Measurements from ENCODE around the gene MECP2.

The MECP2 gene

DNA sequence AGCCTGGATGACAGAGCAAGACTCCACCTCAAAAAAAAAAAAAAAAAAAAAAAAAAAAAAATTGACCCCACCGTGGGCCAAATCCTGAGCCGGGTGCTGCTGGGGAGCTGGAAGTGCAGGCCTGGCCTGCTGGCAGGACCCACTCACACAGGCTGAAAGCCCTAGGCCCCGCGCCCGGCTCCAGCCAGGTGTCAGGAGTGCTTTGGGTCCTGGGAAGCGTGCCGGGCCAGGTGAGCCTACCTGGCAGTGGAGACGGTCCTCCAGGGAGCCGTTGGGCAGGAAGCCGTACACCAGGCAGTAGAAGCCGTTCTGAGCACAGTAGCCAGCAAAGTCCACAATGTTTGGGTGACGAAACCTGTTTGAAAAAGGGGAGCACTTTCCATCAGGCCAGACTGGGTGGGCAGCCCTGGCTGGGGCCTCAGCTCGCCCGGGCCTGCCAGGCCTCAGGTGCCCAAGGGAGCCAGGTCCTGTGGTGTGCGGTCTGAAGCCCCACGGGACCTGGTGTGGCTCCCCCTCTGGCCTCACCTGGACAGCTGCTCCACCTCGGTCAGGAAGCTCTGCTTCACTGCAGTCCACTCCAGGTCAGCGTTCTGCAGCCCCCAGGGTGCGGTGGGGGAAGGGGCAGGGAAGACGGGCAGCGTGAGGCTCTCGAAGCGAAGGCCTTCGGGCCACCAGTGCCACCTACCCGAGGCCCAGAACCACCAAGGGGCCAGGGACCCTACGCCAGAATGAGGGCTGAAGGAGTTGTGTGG lies 79.6 kb downstream of the MECP2 start:
- peaks cover 3% of the 10 kb centered on the region for H3K36me3 Mint-ChIP-seq
- H3K27me3 Mint-ChIP-seq, result no peaks in the 10 kb centered on the region
- H3K4me3 Mint-ChIP-seq, result peak overlapping the region; percentile 91
- DNase-seq (ENCODE audit: low spot score in 2 of 2) (no peak), ATAC-seq (ENCODE audit: low read depth) (no peak)
- no peaks in the 10 kb centered on the region for H3K9me3 Mint-ChIP-seq
- peak overlapping the region; percentile 86 for H3K27ac Mint-ChIP-seq
- H3K4me1 Mint-ChIP-seq, result peaks cover 9% of the 10 kb centered on the region

- Mint-ChIP-seq H3K9me3 (no peaks in the 10 kb centered on the region), H3K4me1 (peaks cover 9% of the 10 kb centered on the region), H3K36me3 (peaks cover 3% of the 10 kb centered on the region), H3K4me3 (no peak overlapping the region), H3K27ac (no peak overlapping the region), H3K27me3 (no peaks in the 10 kb centered on the region)
- no peak for DNase-seq (ENCODE audit: low spot score in 2 of 2)
- ATAC-seq (ENCODE audit: low read depth), result no peak
Measured at GRCh38 chrX:154016366-154017076, 81.0 kb downstream of the MECP2 start.

- Mint-ChIP-seq H3K4me3 (peak overlapping the region; percentile 46), H3K4me1 (peaks cover 9% of the 10 kb centered on the region), H3K36me3 (peaks cover 3% of the 10 kb centered on the region), H3K27ac (no peak overlapping the region), H3K9me3 (no peaks in the 10 kb centered on the region), H3K27me3 (no peaks in the 10 kb centered on the region)
- DNase-seq (ENCODE audit: low spot score in 2 of 2) (no peak), ATAC-seq (ENCODE audit: low read depth) (no peak)
Measured at GRCh38 chrX:154015581-154016264, 81.8 kb downstream of the MECP2 start.

GRCh38 chrX:154014429-154015380 lies 82.8 kb downstream of the MECP2 start:
- Mint-ChIP-seq H3K36me3 (peaks cover 3% of the 10 kb centered on the region), H3K4me1 (peaks cover 5% of the 10 kb centered on the region), H3K4me3 (no peak overlapping the region), H3K27ac (no peak overlapping the region), H3K9me3 (no peaks in the 10 kb centered on the region), H3K27me3 (no peaks in the 10 kb centered on the region)
- no peak for DNase-seq (ENCODE audit: low spot score in 2 of 2)
- no peak for ATAC-seq (ENCODE audit: low read depth)

DNA sequence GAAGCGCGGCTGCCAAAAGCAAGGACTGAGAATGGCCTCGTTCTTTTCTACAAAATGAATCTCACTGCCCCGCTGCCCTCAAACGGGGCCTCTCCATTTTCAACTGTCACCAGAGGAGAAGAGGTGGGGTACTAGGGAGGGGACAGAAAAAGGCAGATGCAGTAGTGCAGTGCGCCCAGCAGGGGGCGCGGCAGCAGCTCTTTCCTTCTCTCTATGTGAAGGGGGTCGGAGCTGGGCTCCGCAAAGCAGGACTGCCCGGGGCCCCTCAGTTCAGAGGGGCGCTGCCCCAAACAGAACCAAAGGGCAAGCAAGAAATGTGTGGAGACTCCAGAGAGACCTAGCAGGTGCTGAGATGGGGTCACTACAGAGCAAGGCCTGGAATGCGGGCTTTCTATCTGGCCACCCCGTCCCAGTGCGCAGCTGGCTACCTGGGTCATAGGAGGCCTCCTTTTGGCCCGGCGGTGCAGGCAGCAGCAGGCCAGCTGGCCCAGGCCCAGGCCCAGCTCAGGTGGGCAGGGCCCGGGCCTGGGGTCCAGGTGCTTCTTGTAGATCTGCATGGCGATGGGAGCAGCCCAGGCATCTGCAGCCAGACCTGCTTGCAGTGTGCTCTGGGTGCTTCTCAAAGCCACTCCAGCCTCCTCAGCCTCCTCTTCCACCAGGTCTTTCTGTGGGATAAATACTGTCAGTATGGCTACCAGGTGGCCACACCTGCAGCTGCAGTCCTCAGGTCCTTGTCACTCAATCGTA lies 83.7 kb downstream of the MECP2 start:
- no peak overlapping the region for H3K4me3 Mint-ChIP-seq
- H3K27me3 Mint-ChIP-seq, result no peaks in the 10 kb centered on the region
- no peak overlapping the region for H3K27ac Mint-ChIP-seq
- peak; percentile 77 for ATAC-seq (ENCODE audit: low read depth)
- H3K36me3 Mint-ChIP-seq, result peaks cover 3% of the 10 kb centered on the region
- peak; percentile 42 to 57 for DNase-seq (ENCODE audit: low spot score in 2 of 2)
- H3K4me1 Mint-ChIP-seq, result peaks cover 5% of the 10 kb centered on the region
- no peaks in the 10 kb centered on the region for H3K9me3 Mint-ChIP-seq

DNA sequence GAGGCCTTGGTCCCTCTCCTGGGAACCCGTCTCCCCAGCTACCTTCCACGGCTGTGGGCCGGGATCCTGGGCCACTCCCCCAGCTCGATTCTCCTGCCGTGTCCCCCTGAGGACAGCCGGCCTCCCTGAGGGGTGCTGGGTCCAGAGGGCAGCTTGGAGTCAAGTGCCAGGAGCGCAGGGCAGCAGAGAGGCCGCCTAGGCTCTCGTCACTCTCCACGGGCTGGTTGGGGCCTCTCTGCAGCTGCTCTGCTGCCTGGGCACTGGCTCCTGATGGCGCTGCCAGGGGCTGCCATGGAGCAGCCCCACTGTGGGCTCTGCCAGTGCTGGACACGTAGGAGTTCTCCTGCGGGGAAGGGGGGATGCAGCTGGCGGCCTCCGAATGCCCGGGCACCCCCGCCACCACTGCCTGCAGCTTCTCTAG lies 84.5 kb downstream of the MECP2 start:
- ATAC-seq (ENCODE audit: low read depth) (no peak), DNase-seq (ENCODE audit: low spot score in 2 of 2) (no peak)
- H3K4me1 Mint-ChIP-seq, result peaks cover 9% of the 10 kb centered on the region
- no peak overlapping the region for H3K4me3 Mint-ChIP-seq
- H3K9me3 Mint-ChIP-seq, result no peaks in the 10 kb centered on the region
- no peaks in the 10 kb centered on the region for H3K27me3 Mint-ChIP-seq
- H3K27ac Mint-ChIP-seq, result no peak overlapping the region
- H3K36me3 Mint-ChIP-seq, result peaks cover 3% of the 10 kb centered on the region

DNA sequence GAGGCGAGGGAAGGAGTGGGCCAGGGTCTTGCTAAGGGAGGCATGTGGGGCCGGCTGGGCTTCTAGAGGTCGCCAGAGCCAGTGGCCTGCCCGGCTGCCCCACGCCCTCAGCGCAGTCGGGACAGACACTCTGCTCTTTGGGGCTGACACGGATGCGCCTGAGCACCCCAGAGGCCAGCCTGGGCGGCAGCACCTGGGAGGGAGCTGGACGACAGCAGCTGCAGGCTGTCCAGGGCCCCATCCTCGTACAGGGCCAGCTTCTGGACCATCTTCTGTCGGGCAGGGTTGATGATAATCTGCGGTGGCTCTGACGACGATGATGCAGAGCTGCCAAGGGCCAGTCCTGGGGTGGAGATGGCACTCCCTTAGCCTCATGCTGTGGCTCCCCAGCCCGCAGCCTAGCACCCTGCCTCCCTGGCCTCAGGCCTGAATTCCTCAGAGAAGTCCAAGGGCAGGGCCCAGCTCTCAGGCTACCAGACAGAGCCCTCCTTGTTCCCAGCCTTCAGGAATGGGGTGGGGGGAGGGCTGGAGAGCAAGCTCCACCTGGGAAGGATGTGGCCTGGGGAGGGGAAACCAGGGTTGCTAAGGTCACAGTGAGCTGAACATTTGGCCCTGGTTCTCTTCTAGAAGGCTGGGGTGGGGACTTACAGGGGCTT lies 85.1 kb downstream of the MECP2 start:
- Mint-ChIP-seq H3K4me3 (no peak overlapping the region), H3K4me1 (peaks cover 14% of the 10 kb centered on the region), H3K9me3 (no peaks in the 10 kb centered on the region), H3K36me3 (peaks cover 3% of the 10 kb centered on the region), H3K27me3 (no peaks in the 10 kb centered on the region), H3K27ac (no peak overlapping the region)
- DNase-seq (ENCODE audit: low spot score in 2 of 2) (no peak), ATAC-seq (ENCODE audit: low read depth) (no peak)

GRCh38 chrX:154011376-154012335 lies 85.9 kb downstream of the MECP2 start:
- peaks cover 3% of the 10 kb centered on the region for H3K36me3 Mint-ChIP-seq
- ATAC-seq (ENCODE audit: low read depth) (no peak), DNase-seq (ENCODE audit: low spot score in 2 of 2) (no peak)
- no peak overlapping the region for H3K4me3 Mint-ChIP-seq
- H3K27me3 Mint-ChIP-seq, result no peaks in the 10 kb centered on the region
- no peak overlapping the region for H3K27ac Mint-ChIP-seq
- peaks cover 15% of the 10 kb centered on the region for H3K4me1 Mint-ChIP-seq
- no peaks in the 10 kb centered on the region for H3K9me3 Mint-ChIP-seq

DNA sequence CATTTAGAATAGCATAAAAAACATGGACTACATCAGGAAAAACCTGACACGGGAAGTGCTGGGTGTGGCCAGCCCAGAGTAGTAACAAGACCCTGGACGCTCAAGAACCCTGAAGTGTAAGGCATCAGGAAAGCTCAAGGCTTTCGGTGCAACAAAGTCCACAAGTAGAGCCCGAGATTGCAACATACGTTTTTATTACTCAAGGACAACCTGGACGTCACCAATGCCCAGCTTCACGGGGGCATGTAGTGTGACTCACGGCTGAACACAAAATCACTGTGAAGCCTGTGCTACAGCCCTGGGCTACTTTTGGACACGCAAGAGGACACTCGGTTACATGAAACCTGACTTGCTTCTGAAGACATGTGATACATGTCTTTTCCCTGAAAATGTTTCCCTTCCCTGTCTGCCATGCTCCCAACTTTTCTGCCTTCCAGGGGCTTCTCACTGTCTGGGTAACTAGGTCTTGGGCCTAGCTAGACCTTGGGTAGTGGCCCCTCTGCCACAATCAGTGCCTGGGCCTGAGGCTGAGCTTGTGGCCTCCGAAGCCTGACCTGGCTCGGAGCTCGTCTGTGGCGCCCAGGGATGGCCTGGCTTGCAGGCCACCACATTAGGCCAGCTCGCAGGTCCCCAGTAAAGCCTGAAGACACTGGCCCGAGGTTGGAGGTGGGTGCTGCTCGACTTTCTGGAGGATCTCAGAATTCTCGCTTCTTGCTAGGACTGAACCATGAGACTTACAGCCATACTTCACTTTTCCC lies 87.0 kb downstream of the MECP2 start:
- Mint-ChIP-seq H3K27me3 (no peaks in the 10 kb centered on the region), H3K9me3 (no peaks in the 10 kb centered on the region), H3K36me3 (peaks cover 5% of the 10 kb centered on the region), H3K4me1 (peaks cover 14% of the 10 kb centered on the region), H3K4me3 (no peak overlapping the region), H3K27ac (no peak overlapping the region)
- no peak for DNase-seq (ENCODE audit: low spot score in 2 of 2)
- ATAC-seq (ENCODE audit: low read depth), result no peak

- peak overlapping the region; percentile 77 for H3K4me3 Mint-ChIP-seq
- no peak for ATAC-seq (ENCODE audit: low read depth)
- no peaks in the 10 kb centered on the region for H3K27me3 Mint-ChIP-seq
- peaks cover 23% of the 10 kb centered on the region for H3K4me1 Mint-ChIP-seq
- peak overlapping the region; percentile 95 for H3K27ac Mint-ChIP-seq
- no peak for DNase-seq (ENCODE audit: low spot score in 2 of 2)
- H3K36me3 Mint-ChIP-seq, result peaks cover 2% of the 10 kb centered on the region
- no peaks in the 10 kb centered on the region for H3K9me3 Mint-ChIP-seq
Measured at GRCh38 chrX:154008521-154008920, 89.0 kb downstream of the MECP2 start.

DNA sequence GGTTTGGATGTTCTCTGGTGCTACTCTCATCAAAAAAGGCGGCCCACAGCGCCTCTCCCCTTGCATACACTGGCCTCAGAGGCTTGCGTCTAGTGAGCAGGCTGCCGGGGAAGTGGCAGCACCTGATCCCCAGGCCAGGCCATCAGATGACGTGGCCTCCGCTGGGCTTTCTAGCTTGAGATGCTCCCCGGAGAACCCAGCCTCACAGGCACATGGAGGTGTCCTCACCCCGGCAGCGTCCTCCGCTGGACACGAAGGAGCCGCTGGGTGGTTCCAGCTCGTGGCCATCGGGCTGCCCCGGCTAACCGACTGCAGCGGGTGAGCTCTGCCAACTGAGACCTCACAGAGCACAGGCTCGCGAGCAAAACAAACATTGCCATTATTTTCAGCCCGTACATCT lies 90.6 kb downstream of the MECP2 start:
- Mint-ChIP-seq H3K9me3 (no peaks in the 10 kb centered on the region), H3K4me1 (peaks cover 32% of the 10 kb centered on the region)

More for the DNA sequence above, 90.6 kb downstream of the MECP2 start:
- Mint-ChIP-seq H3K27me3 (no peaks in the 10 kb centered on the region), H3K27ac (no peak overlapping the region), H3K36me3 (peaks cover 2% of the 10 kb centered on the region), H3K4me3 (no peak overlapping the region)
- DNase-seq (ENCODE audit: low spot score in 2 of 2) (no peak), ATAC-seq (ENCODE audit: low read depth) (no peak)

Measured in memory B cell (primary cell).